Fibroblast of villous mesenchyme (primary cell): Measurements from ENCODE around the gene SUFU. TPM values are rescaled to one million over a fixed set of nuclear protein-coding genes. Genes with fewer than 3 reads are reported as not detected.
A peak's percentile ranks its signal among the peaks of the same experiment; 100 is the strongest.

Source experiments
- DNase-seq: peaks from one replicate; pipeline ENCODE4 v3.0.0-alpha.2; 2010; ENCODE audit warnings: low read depth
- H3K4me3 ChIP-seq: 2 replicates; pipeline ENCODE4 v1.5.1; 2011; ENCODE audit warnings: low read depth, mild to moderate bottlenecking, low read length
- CTCF ChIP-seq: IDR thresholded peaks from 2 replicates; pipeline ENCODE4 v1.5.1; 2012; ENCODE audit warnings: low read depth, mild to moderate bottlenecking, low read length; ENCODE audit not compliant: insufficient read depth
- total RNA-seq: library from RNA; depleted of rRNA; stranded (reverse); fragments of >200 nt; gene quantifications from 2 replicates; pipeline ENCODE4 v1.2.3, GENCODE V29; 2012

SUFU gene
- total RNA-seq, 1 donor, result 3.9 TPM

DNA sequence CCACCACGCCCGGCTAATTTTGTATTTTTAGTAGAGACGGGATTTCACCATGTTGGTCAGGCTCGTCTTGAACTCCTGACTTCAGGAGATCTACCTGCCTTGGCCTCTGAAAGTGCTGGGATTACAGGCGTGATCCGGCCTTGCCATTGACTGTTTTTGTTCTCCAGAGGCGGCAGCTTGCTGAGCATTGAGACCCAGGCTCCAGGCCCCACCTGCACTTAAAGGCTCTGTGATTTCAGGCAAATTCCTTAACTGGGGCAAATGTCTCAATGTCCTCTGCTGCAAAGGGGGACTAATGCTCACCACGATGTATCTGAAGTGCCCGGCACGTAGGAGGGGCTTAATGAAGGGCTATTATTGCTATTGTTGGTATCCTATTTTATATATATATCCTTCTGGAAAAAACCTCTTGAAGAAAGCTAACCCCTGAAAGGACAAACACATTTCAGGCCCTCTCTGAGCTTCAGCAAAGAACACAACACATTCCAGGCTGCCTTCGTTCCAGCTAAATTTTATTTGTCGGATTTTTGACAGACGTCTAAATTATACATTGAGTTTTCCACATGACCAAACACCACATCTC is 169.6 kb downstream of the SUFU start:
- H3K4me3 ChIP-seq, result no peak overlapping the region
- DNase-seq, result no peak
- no peak for TF ChIP-seq CTCF

GRCh38 chr10:102673819-102674511 is 170.2 kb downstream of the SUFU start:
- DNase-seq, result peak; percentile 90
- peak overlapping the region; percentile 28 for H3K4me3 ChIP-seq
- TF ChIP-seq CTCF, result no peak

- H3K4me3 ChIP-seq, result peak overlapping the region; percentile 8
- peak; percentile 36 for DNase-seq
- TF ChIP-seq CTCF, result no peak
These were observed 170.8 kb downstream of the SUFU start for GRCh38 chr10:102674566-102674965.

GRCh38 chr10:102675011-102675665 is 171.4 kb downstream of the SUFU start:
- peak; percentile 23 for DNase-seq
- peak; percentile 5 for TF ChIP-seq CTCF
- peak overlapping the region; percentile 37 for H3K4me3 ChIP-seq

DNA sequence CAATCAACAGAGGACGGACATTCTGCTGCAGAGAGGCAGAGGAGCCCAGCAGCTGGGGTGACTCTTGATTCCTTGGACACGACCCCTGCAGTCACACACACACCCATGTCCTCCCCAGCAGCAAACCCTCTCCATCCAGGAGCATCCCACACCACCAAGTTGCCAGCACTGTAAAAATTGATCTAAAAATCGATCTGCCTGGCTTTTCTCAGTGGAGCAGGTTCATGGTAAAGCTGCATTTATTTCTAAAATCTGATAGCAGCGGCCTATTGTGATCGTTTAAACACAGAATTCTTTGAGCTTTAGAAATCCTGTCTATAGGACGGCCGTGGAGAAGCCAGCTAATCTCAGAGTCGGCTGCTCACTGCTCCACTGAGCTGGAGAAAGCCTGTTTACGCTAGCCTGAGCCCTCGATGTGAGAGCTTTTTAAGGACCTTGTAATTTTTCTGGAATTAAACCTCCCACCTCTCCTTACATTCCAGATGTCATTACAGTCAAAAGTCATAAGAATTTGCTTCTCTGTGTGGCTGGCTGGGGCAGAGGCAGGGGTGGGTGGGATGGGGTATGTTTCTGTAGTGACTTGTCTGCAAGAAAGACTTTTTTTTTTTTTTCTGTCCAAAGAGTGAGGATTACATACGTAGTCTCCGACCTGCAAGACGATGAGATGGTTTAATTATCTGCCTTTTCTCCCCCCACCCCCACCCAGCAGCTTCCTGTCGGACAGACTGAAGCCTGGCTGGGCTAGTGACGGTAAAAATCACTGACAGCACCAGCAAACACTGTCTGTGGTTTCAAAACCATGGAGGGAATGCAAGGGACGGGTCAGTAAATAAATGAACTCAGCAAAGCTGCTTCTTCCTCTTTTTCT is 172.1 kb downstream of the SUFU start:
- TF ChIP-seq CTCF, result no peak
- peak; percentile 99 for DNase-seq
- H3K4me3 ChIP-seq, result peak overlapping the region; percentile 37

GRCh38 chr10:102676534-102677315 is 173.0 kb downstream of the SUFU start:
- no peak for TF ChIP-seq CTCF
- DNase-seq, result no peak
- H3K4me3 ChIP-seq, result peak overlapping the region; percentile 17
